A204.1 (cell line): Measurements from ENCODE around the gene MEGF8.
"Not testable (repeated sequence)": the region's sequence is repeated elsewhere in the genome, so short reads cannot be mapped to it uniquely, and the experiment has no call there.

ENCODE experiments used
- FAIRE-seq: peaks from 2 replicates; lab custom pipeline; 2012; peaks lifted over from hg19 to GRCh38; lab: Jason Lieb, UNC

The MEGF8 gene

DNA sequence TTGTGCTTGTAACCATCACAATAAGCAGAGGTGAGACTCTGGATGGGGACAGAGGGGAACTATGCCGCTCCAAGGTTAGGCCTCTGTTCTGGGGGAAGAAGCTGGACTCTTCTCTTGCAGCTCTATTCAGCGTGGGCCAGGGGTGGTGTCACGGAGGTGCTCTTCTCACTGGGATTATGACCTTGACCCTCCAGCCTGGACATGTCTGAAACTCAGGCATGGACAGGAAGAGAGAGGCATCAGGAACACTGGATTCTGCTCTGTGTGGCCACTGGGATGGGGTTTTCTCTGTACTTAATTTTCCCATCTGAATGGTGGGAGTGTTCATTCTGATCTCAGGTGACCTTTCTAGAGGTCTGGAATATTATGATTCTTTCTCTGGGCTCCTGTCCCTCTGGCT, 7.6 kb downstream of the MEGF8 start:
- no peak for FAIRE-seq

- no peak for FAIRE-seq
These were observed 8.7 kb downstream of the MEGF8 start for GRCh38 chr19:42333975-42334696.

- FAIRE-seq: no peak
These were observed 9.4 kb downstream of the MEGF8 start for GRCh38 chr19:42334697-42335373.

- no peak for FAIRE-seq
These were observed 10.0 kb downstream of the MEGF8 start for GRCh38 chr19:42335374-42335936.

DNA sequence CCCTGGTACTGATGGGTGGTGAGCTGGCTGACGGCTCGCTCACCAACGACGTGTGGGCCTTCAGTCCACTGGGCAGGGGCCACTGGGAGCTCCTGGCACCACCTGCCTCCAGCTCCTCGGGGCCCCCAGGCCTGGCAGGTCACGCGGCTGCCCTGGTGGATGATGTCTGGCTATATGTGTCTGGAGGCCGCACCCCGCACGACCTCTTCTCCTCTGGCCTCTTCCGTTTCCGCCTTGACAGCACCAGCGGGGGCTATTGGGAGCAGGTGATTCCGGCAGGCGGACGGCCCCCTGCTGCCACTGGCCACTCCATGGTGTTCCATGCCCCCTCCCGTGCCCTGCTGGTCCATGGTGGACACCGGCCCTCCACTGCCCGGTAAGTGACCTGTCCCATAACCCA, 10.5 kb downstream of the MEGF8 start:
- no peak for FAIRE-seq

GRCh38 chr19:42339126-42339860, 13.9 kb downstream of the MEGF8 start:
- not testable (repeated sequence) for FAIRE-seq

DNA sequence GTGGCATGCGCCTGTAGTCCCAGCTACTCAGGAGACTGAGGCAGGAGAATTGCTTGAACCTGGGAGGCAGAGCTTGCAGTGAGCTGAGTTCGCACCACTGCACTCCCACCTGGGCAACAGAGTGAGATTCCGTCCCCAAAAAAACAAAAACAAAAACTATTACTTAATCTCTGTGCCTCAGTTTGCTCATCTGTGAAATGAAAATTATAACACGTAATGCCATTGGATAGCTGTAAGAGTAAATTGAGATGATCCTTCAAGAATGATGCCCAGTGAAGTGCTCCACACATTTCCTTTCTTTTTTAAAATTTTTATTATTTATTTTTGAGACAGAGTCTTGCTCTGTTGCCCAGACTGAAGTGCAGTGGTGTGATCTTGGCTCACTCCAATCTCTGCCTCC, 14.5 kb downstream of the MEGF8 start:
- not testable (repeated sequence) for FAIRE-seq

DNA sequence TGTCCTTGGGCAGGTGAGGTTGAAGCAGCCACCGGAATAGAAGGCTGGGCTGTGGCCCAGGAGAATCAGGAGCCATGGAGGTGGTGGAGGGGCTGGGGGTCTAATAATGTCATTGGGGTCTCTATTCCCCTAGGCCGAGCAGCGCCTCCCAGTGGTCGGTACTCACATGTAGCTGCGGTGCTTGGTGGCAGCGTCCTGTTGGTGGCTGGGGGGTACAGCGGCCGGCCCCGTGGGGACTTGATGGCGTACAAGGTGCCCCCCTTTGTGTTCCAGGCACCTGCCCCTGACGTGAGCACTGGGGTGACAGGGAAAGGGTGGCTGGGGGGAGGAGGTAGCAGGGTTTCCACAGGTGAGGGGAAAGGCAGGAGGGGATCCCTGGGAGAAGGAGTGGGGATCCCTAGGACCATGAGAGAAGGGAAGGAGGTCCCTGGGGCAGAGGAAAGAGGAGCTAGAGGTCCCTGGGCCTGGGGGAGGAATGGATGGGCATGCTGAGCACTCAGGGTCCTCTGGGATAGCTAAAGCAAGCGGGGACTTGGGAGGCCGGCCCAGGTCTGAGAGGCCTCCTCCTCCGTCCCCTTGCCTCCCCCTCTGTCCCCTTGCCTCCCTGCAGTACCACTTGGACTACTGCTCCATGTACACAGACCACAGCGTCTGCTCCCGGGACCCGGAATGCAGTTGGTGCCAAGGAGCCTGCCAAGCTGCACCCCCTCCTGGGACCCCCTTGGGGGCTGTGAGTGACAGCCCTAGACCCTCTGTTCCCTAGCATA, 18.1 kb downstream of the MEGF8 start:
- no peak for FAIRE-seq

DNA sequence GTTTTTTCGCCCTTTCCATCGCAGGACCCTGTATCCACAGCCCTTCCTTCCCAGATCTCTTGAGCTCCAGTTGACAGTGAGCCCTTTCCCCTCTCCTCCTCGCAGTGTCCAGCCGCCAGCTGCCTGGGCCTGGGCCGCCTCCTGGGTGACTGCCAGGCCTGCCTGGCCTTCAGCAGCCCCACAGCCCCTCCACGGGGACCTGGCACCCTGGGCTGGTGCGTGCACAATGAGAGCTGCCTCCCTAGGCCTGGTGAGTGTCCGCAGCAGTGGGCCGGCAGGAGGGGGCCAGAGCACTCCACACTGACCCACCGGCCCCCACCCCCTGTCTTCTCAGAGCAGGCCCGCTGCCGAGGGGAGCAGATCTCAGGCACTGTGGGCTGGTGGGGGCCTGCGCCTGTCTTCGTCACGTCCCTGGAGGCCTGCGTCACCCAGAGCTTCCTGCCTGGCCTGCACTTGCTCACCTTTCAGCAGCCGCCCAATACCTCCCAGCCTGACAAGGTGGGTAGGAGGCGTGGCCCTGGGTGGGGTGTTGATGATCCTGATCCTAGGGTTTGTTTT, 19.0 kb downstream of the MEGF8 start:
- FAIRE-seq: no peak

GRCh38 chr19:42345191-42345812, 19.9 kb downstream of the MEGF8 start:
- FAIRE-seq: no peak

DNA sequence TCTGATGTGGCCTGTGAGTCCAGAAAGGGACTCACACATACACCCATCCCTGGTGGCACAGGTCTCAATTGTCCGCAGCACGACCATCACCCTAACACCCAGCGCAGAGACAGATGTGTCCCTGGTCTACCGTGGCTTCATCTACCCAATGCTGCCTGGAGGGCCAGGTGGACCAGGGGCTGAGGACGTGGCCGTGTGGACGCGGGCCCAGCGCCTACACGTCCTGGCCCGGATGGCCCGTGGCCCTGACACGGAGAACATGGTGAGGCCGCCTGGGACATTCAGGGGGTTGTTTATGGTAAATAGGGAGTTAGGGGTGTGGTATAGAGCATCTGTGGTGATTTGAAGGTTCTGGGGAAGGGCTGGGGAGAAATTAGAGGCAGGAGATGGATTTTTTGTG, 22.8 kb downstream of the MEGF8 start:
- FAIRE-seq: no peak

GRCh38 chr19:42349378-42350107, 24.1 kb downstream of the MEGF8 start:
- no peak for FAIRE-seq

GRCh38 chr19:42350417-42350816, 25.0 kb downstream of the MEGF8 start:
- no peak for FAIRE-seq

- FAIRE-seq: no peak
These were observed 25.8 kb downstream of the MEGF8 start for GRCh38 chr19:42351079-42351735.

DNA sequence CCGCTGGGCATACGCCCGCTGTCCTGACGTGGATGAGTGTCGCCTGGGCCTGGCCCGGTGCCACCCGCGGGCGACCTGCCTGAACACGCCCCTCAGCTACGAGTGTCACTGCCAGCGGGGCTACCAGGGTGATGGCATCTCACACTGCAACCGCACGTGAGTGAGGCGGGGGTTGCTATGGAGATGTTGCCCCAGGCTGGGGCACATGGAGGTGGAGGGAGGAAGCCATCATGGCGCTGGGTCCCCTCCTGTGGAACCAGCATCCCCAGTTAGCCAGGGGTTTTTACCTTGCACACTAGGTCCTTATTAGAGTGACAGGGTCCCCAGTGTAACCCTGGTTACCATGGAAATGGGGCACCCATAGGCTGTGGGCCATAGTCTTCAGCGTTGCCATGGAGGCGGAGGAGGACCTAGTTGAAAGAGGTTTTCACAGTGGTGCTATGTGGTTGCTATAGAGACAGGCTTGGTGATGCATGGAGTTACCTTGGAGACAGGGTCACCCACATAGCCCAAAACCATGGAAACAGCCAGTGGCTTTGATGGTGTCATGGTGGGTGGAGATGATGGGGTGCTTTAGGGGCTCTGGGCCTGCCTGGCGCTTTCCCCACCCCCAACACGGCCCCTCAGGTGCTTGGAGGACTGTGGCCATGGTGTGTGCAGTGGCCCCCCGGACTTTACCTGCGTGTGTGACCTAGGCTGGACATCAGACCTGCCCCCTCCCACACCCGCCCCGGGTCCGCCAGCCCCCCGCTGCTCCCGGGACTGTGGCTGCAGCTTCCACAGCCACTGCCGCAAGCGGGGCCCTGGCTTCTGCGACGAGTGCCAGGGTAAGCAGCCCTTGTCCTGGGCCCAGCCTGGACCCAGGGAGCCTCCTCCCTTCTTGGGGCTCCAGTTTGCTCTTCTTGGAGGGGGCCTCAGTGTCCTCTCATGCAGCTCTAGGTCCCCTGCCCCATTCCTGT, 27.1 kb downstream of the MEGF8 start:
- FAIRE-seq: no peak

- no peak for FAIRE-seq
These were observed 28.0 kb downstream of the MEGF8 start for GRCh38 chr19:42353341-42354015.

GRCh38 chr19:42355896-42356295, 30.5 kb downstream of the MEGF8 start:
- FAIRE-seq: no peak

DNA sequence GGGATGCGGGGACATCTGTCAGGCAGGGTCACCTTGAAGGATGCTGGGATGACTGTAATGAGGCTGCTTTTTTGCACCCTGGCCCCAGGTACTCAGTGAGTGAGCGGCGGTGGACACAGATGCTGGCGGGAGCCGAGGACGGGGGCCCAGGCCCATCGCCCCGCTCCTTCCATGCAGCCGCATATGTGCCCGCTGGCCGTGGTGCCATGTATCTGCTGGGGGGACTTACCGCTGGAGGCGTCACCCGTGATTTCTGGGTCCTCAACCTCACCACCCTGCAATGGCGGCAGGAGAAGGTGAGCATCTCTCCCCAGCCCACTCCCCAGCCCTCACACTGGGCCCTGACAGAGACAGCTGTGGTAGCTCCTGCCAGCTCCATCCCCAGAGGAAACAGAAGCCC, 31.3 kb downstream of the MEGF8 start:
- no peak for FAIRE-seq
